Ascending aorta (tissue), 2 donors: Measurements from ENCODE around the gene TACC2. TPM values are rescaled to one million over a fixed set of nuclear protein-coding genes. Genes with fewer than 3 reads are reported as not detected.

ENCODE experiments used
- DNase-seq, 2 donors: peaks; one replicate each; pipeline ENCODE4 v3.0.0-alpha.2; 2019; ENCODE audit warnings: low spot score in 2 of 2
- H3K27ac ChIP-seq, 2 donors: fragments of 200-600 bp; sonication (generic); one replicate each; pipeline ENCODE4 v1.5.1; 2016 to 2017; ENCODE audit warnings: mild to moderate bottlenecking in 1 of 2
- H3K27me3 ChIP-seq: fragments of 200-600 bp; sonication (generic); one replicate; pipeline ENCODE4 v1.5.1; 2017
- H3K36me3 ChIP-seq, 2 donors: fragments of 200-600 bp; sonication (generic); one replicate each; pipeline ENCODE4 v1.5.1; 2016
- H3K4me1 ChIP-seq, 2 donors: fragments of 200-600 bp; sonication (generic); one replicate each; pipeline ENCODE4 v1.5.1; 2016 to 2017; ENCODE audit warnings: mild to moderate bottlenecking in 1 of 2
- H3K4me3 ChIP-seq, 2 donors: fragments of 200-600 bp; sonication (generic); one replicate each; pipeline ENCODE4 v1.5.1; 2016 to 2017; ENCODE audit warnings: mild to moderate bottlenecking in 1 of 2
- H3K9me3 ChIP-seq, 2 donors: fragments of 200-600 bp; sonication (generic); one replicate each; pipeline ENCODE4 v1.5.1; 2016
- intact Hi-C: fragments of 100-400 bp; cut with DNase I; formaldehyde crosslinking; loops from one replicate; pipeline ENCODE4 v1.15.1; 2023
- total RNA-seq: library from RNA; depleted of rRNA; stranded (reverse); fragments of >200 nt; gene quantifications from one replicate; pipeline ENCODE4 v1.1.0, GENCODE V29; 2016
- TF ChIP-seq, protein P1 (sequence below), 3 experiments: fragments of 200-600 bp in 2 of 3; fragments of 450-650 bp in 1 of 3; sonication (generic) in 2 of 3; IDR thresholded peaks; one replicate each; pipeline ENCODE4 v1.5.1; 2016 to 2019; ENCODE audit warnings: antibody characterized with exemption in 3 of 3, mild to moderate bottlenecking in 1 of 3, moderate library complexity in 1 of 3

TACC2 gene
- total RNA-seq, 1 donor from 2014 or later = 69.1 TPM

- Histone ChIP-seq H3K27me3 (no peaks in the 10 kb centered on the region), H3K9me3 (no peaks in the 10 kb centered on the region), H3K4me3 (peak overlapping the region; percentile 46 to 61), H3K36me3 (peaks cover 0 to 5% of the 10 kb centered on the region in 2 donors), H3K27ac (no peak overlapping the region), H3K4me1 (peaks cover 0 to 10% of the 10 kb centered on the region in 2 donors)
- DNase-seq = no peak
- intact Hi-C loops = no loop called here
- TF ChIP-seq, protein P1, sequence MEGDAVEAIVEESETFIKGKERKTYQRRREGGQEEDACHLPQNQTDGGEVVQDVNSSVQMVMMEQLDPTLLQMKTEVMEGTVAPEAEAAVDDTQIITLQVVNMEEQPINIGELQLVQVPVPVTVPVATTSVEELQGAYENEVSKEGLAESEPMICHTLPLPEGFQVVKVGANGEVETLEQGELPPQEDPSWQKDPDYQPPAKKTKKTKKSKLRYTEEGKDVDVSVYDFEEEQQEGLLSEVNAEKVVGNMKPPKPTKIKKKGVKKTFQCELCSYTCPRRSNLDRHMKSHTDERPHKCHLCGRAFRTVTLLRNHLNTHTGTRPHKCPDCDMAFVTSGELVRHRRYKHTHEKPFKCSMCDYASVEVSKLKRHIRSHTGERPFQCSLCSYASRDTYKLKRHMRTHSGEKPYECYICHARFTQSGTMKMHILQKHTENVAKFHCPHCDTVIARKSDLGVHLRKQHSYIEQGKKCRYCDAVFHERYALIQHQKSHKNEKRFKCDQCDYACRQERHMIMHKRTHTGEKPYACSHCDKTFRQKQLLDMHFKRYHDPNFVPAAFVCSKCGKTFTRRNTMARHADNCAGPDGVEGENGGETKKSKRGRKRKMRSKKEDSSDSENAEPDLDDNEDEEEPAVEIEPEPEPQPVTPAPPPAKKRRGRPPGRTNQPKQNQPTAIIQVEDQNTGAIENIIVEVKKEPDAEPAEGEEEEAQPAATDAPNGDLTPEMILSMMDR (IDR thresholded peaks at IDR 0.05) = no peak
Observed at GRCh38 chr10:122163174-122164022, 174.4 kb downstream of the TACC2 start.

- TF ChIP-seq, protein P1 (IDR thresholded peaks at IDR 0.05) = no peak
- no peaks in the 10 kb centered on the region for H3K27me3 ChIP-seq
- H3K4me1 ChIP-seq = peaks cover 0 to 10% of the 10 kb centered on the region in 2 donors
- peak overlapping the region; percentile 46 to 61 for H3K4me3 ChIP-seq
- H3K9me3 ChIP-seq = no peaks in the 10 kb centered on the region
- DNase-seq = no peak
- no peaks in the 10 kb centered on the region for H3K36me3 ChIP-seq
- H3K27ac ChIP-seq = no peak overlapping the region
- intact Hi-C loops = no loop called here
Observed at GRCh38 chr10:122164023-122164601, 175.1 kb downstream of the TACC2 start.

DNA sequence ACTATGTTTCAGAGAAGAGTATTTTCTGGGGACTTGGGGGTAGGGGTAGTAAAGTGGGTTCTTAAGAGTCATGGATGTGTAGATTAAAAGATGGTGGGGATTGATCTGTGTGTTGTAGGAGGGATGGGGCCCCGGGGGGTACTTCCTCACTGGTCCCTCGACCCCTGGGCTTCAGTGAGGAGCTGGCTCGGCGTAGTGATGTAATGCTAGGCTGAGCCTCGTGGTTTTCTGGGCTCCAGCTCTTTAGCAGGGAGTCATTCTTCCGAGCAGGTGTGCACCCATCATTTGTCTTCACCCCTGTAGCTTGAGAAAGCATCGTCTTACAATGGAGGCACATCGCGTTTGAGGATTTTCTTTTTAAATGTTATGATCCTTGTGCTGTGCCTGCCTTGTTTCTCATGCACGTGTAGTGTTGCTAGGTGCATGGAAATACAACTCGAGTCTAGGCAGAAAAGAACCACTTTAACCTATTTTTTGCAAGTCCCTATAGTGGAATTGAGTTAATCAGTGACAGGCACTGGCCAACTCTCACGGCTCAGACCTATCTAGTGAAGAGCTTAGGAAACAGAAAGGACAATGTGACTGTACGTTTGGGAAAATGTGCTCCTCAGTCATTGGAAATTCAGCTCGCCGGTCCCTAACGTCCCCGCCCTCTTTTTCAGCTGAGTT, 176.0 kb downstream of the TACC2 start:
- Histone ChIP-seq H3K27ac (no peak overlapping the region), H3K4me3 (no peak overlapping the region), H3K4me1 (peaks cover 0 to 10% of the 10 kb centered on the region in 2 donors)

DNA sequence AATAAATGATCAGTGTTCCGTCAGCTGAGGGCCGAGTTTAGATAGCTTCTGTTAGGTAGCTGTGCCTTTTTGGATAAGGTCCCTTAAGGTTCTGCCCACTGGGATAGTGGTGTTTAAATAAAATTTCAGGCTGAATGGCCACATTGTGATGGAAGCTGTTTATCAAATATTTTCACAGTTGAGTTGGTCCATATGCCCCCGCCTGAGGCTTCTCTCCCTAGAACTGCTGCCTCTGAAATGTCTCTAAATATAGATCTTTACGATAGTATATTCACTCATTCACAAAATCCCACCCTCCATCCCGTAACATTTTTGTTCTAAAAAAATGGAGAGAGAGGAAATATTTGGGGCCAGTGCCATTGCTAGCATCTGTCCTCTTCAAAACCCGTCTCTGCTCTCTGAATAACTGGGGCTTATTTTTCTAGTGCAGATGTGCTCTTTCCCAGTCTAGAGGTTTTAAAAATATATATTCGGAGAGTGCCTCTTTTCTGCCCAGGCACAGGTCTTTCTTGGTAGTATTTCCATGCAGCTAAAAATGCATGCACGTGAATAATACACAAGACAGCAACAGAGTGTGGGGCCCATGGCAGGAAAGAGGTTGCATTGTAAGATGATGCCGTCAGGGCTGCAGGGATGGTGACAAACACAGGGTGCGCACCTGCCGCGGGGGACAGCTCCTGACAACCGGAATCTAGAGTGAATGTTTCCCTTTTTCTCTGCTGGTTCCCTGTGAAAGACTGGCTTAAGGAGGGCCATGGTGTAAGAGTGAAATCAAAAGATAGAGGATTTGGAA, 176.7 kb downstream of the TACC2 start:
- Histone ChIP-seq H3K36me3 (no peaks in the 10 kb centered on the region), H3K9me3 (no peaks in the 10 kb centered on the region), H3K4me3 (no peak overlapping the region), H3K4me1 (peaks cover 0 to 14% of the 10 kb centered on the region in 2 donors), H3K27ac (no peak overlapping the region), H3K27me3 (no peaks in the 10 kb centered on the region)
- TF ChIP-seq, protein P1 (IDR thresholded peaks at IDR 0.05) = no peak
- no peak for DNase-seq
- intact Hi-C loops = loop anchor here (1.0 kb wide), 1 partner anchor 34 kb away; no protein-coding TSS in a partner anchor

More for the DNA sequence above, 176.0 kb downstream of the TACC2 start:
- Histone ChIP-seq H3K36me3 (no peaks in the 10 kb centered on the region), H3K27me3 (no peaks in the 10 kb centered on the region), H3K9me3 (no peaks in the 10 kb centered on the region)
- no peak for DNase-seq
- TF ChIP-seq, protein P1 (IDR thresholded peaks at IDR 0.05) = no peak
- intact Hi-C loops = no loop called here

DNA sequence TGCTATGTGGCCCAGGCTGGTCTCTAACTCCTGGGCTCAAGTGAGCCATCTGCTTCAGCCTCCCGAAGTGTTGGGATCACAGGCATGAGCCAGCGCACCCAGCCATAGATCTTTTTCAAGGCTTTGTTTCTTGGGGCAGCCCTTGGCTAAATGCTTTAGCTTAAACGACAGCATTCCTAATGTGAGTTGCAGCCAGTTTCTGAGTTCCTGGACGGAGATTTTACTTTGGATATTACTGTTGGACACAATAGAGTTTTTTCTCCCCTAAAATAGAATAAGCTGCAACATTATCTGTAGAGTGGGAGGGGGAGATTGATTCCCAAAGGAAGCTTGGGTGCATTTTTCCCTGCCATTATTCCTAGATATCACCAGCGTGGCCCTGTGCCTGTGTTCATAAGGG, 179.1 kb downstream of the TACC2 start:
- Histone ChIP-seq H3K9me3 (no peaks in the 10 kb centered on the region), H3K27me3 (no peaks in the 10 kb centered on the region), H3K4me3 (no peak overlapping the region), H3K4me1 (peaks cover 0 to 15% of the 10 kb centered on the region in 2 donors), H3K36me3 (no peaks in the 10 kb centered on the region), H3K27ac (peak overlapping the region in 1 of 2 donors; percentile 1)
- TF ChIP-seq, protein P1 (IDR thresholded peaks at IDR 0.05) = no peak
- no peak for DNase-seq
- intact Hi-C loops = no loop called here
